GM12872 (cell line): ENCODE measurements around the gene GBE1.

Experiments
- TF ChIP-seq, protein P1 (sequence below): IDR thresholded peaks from 3 replicates; pipeline ENCODE4 v1.5.1; 2011; ENCODE audit warnings: low read depth, mild to moderate bottlenecking, low read length, moderate library complexity; ENCODE audit not compliant: insufficient read depth

The GBE1 gene

GRCh38 chr3:81502236-81502635 is 259.2 kb downstream of the GBE1 start:
- TF ChIP-seq, protein P1, sequence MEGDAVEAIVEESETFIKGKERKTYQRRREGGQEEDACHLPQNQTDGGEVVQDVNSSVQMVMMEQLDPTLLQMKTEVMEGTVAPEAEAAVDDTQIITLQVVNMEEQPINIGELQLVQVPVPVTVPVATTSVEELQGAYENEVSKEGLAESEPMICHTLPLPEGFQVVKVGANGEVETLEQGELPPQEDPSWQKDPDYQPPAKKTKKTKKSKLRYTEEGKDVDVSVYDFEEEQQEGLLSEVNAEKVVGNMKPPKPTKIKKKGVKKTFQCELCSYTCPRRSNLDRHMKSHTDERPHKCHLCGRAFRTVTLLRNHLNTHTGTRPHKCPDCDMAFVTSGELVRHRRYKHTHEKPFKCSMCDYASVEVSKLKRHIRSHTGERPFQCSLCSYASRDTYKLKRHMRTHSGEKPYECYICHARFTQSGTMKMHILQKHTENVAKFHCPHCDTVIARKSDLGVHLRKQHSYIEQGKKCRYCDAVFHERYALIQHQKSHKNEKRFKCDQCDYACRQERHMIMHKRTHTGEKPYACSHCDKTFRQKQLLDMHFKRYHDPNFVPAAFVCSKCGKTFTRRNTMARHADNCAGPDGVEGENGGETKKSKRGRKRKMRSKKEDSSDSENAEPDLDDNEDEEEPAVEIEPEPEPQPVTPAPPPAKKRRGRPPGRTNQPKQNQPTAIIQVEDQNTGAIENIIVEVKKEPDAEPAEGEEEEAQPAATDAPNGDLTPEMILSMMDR: no peak

GRCh38 chr3:81500039-81500438 is 261.4 kb downstream of the GBE1 start:
- TF ChIP-seq, protein P1: no peak

GRCh38 chr3:81497572-81498251 is 263.7 kb downstream of the GBE1 start:
- TF ChIP-seq, protein P1: no peak

DNA sequence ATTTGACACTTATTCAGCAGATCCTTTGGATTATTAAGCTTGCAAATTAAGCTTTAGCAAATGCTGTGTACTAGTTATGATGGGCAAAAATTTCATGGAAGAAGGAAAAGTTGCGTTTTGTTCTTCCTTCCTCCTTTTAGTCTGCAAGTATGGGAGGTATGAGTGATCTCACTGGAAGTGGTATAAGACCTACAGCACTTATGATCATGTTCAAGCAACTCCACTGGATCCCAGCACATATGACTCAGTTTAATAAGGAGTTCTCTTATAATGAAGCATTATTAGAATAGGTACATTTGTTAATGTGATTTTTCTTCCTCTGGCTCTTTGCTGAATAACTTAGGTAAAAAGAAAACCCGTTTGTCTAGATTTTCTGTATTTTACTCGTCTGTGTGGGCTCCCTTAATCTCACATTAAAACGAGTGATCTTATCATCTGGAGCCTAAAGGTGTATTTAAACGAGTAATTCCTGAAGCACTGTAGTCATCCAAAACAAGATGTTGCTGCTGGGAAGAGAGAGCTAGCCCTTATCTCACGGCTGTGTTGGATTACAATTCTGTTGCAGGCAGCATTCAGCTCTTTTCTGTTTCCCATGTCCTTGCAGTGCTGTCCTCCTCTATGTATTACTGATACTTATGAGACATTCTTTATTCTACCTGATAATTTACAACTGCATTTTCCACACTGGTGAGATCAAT is 264.9 kb downstream of the GBE1 start:
- TF ChIP-seq, protein P1: no peak

DNA sequence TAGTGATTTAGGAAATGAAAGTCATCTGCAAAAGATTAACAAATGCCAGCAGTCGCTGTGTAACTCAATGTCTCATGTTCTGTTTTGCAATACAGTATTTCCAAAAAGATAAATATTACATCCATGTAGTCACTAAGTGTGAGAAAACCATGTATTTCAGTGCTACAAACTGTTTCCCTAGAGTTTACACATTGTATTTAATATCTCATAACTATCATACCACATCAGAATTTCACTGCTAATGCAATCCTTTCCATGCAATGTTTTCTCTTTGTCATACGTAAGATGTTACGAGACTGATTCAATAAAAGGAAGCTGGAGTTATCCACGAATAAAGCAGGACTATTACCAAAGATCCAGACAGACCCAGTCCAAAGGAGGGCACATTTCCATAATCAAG is 269.4 kb downstream of the GBE1 start:
- TF ChIP-seq, protein P1: no peak

- TF ChIP-seq, protein P1: peak; percentile 83
Measured at GRCh38 chr3:81490541-81491288, 270.7 kb downstream of the GBE1 start.

DNA sequence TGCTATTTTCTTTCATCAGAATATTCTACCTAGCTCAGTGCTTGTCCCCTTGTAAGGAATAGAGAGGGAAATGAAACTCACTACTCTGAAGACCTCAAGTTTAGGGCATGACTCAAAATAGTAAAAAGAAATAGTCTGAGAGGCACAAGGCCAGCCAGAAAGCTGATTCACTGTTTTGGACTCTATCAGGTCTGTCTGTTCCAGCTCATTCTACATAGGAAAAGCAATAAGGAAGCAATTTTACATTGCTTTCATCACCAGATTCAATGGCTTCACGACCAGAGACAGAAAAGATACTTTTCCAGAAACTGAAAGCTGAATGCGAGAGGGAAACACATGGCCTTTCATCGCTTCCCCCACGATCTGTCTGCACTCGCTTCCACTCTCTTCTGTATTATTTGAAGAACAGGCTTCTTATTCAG is 276.0 kb downstream of the GBE1 start:
- TF ChIP-seq, protein P1: no peak
